GM11168 (cell line): ENCODE data around the gene RDH14.

Source experiments
- in situ Hi-C: fragments of 300-500 bp; cut with MboI; formaldehyde crosslinking; loops from one replicate; pipeline ENCODE4 v1.12.0; 2022; ENCODE audit warnings: low sequenced_read_pairs; ENCODE audit not compliant: unreplicated experiment

Gene RDH14

GRCh38 chr2:18560031-18560796 is at the start of gene RDH14:
RDH14 (minus strand) TSS chr2:18560653; CDS start chr2:18560572, 81 bp downstream.
- in situ Hi-C loops: no loop called here

GRCh38 chr2:18610090-18610489 is 49.6 kb upstream of the RDH14 start:
- in situ Hi-C loops: no loop called here

GRCh38 chr2:18605115-18605514 is 44.7 kb upstream of the RDH14 start:
- in situ Hi-C loops: no loop called here

- in situ Hi-C loops: no loop called here
These were observed 44.1 kb upstream of the RDH14 start for GRCh38 chr2:18604531-18604885.

GRCh38 chr2:18603854-18604530 is 43.5 kb upstream of the RDH14 start:
- in situ Hi-C loops: no loop called here

- in situ Hi-C loops: no loop called here
These were observed 41.8 kb upstream of the RDH14 start for GRCh38 chr2:18602298-18602697.

- in situ Hi-C loops: no loop called here
These were observed 39.8 kb upstream of the RDH14 start for GRCh38 chr2:18600255-18600613.

- in situ Hi-C loops: no loop called here
These were observed 39.2 kb upstream of the RDH14 start for GRCh38 chr2:18599509-18600254.

- in situ Hi-C loops: no loop called here
These were observed 38.5 kb upstream of the RDH14 start for GRCh38 chr2:18598848-18599484.

GRCh38 chr2:18597618-18598017 is 37.2 kb upstream of the RDH14 start:
- in situ Hi-C loops: no loop called here

GRCh38 chr2:18596993-18597392 is 36.5 kb upstream of the RDH14 start:
- in situ Hi-C loops: no loop called here

- in situ Hi-C loops: no loop called here
These were observed 33.0 kb upstream of the RDH14 start for GRCh38 chr2:18593496-18593895.

GRCh38 chr2:18592372-18592771 is 31.9 kb upstream of the RDH14 start:
- in situ Hi-C loops: no loop called here

GRCh38 chr2:18589354-18589753 is 28.9 kb upstream of the RDH14 start, which contains the start of gene NT5C1B:
NT5C1B (minus strand) TSS chr2:18589569; CDS start chr2:18589468, 101 bp downstream.
- in situ Hi-C loops: no loop called here

- in situ Hi-C loops: no loop called here
These were observed 28.3 kb upstream of the RDH14 start for GRCh38 chr2:18588802-18589201.

GRCh38 chr2:18588049-18588448 is 27.6 kb upstream of the RDH14 start:
- in situ Hi-C loops: no loop called here

GRCh38 chr2:18585526-18585925 is 25.1 kb upstream of the RDH14 start:
- in situ Hi-C loops: no loop called here

- in situ Hi-C loops: no loop called here
These were observed 24.1 kb upstream of the RDH14 start for GRCh38 chr2:18584608-18584954.

GRCh38 chr2:18583905-18584607 is 23.6 kb upstream of the RDH14 start:
- in situ Hi-C loops: no loop called here

- in situ Hi-C loops: no loop called here
These were observed 20.2 kb upstream of the RDH14 start for GRCh38 chr2:18580606-18581005.
